A549 (cell line): ENCODE measurements around the gene FBXO22. TPM values are rescaled to one million over a fixed set of nuclear protein-coding genes. Genes with fewer than 3 reads are reported as not detected.
"Not testable (repeated sequence)": the region's sequence is repeated elsewhere in the genome, so short reads cannot be mapped to it uniquely, and the experiment has no call there.

Experiments
- ATAC-seq, 2 experiments: fragments of 200-7000 bp in 1 of 2; fragments of >200 bp in 1 of 2; cut with Nextera tagmentation in 1 of 2; cut with Tn5 transposase in 1 of 2; 3 replicates each; pipeline versions ENCODE4 v1.8.0 to v1.9.1; 2018 to 2020; ENCODE audit warnings: mild to moderate bottlenecking in 1 of 2, moderate library complexity in 1 of 2
- CTCF ChIA-PET: fragments of 300-600 bp; sonication (Branson Sonifier 250); formaldehyde crosslinking; extraction: SDS; loops from one replicate; lab custom pipeline; 2021; ENCODE audit warnings: antibody characterized with exemption, inconsistent platforms; lab: Yijun Ruan, JAX
- POLR2A ChIA-PET: fragments of 350-600 bp; formaldehyde crosslinking; extraction: SDS; loops from one replicate; lab custom pipeline; 2021; ENCODE audit warnings: antibody characterized with exemption, inconsistent platforms; lab: Yijun Ruan, JAX
- DNase-seq, 2 experiments: peaks; one replicate each; pipeline versions ENCODE4 v3.0.0 to v3.0.0-alpha.2; 2011 to 2016; ENCODE audit warnings: low read depth in 1 of 2, low spot score in 1 of 2
- FAIRE-seq: peaks from 2 replicates; lab custom pipeline; 2011; peaks lifted over from hg19 to GRCh38; lab: Jason Lieb, UNC
- H3K27ac ChIP-seq, 2 experiments: fragments of >200 bp; sonication (Bioruptor Twin); formaldehyde crosslinking; 3 replicates each; pipeline ENCODE4 v1.5.1; 2016 to 2017
- H3K4me1 ChIP-seq: fragments of >200 bp; sonication (Bioruptor Twin); formaldehyde crosslinking; 3 replicates; pipeline ENCODE4 v1.6.1; 2016
- H3K4me2 ChIP-seq: fragments of >200 bp; sonication (Bioruptor Twin); formaldehyde crosslinking; 3 replicates; pipeline ENCODE4 v1.6.1; 2016
- H3K4me3 ChIP-seq: fragments of >200 bp; sonication (Bioruptor Twin); formaldehyde crosslinking; 3 replicates; pipeline ENCODE4 v1.5.1; 2016
- H3K9me3 ChIP-seq: fragments of >200 bp; sonication (Bioruptor Twin); formaldehyde crosslinking; 3 replicates; pipeline ENCODE4 v1.6.1; 2016
- ATOH8 ChIP-seq: fragments of 250-450 bp; sonication (Bioruptor Pico); IDR thresholded peaks from 2 replicates; pipeline ENCODE4 v1.5.0; 2020; ENCODE audit warnings: low read depth, mild to moderate bottlenecking, moderate library complexity
- CBX2 ChIP-seq: fragments of 200-600 bp; sonication (generic); IDR thresholded peaks from 2 replicates; pipeline ENCODE4 v1.6.1; 2016; ENCODE audit warnings: low read depth, mild to moderate bottlenecking, borderline replicate concordance
- CBX8 ChIP-seq: fragments of 200-600 bp; sonication (generic); IDR thresholded peaks from 2 replicates; pipeline ENCODE4 v1.6.1; 2016
- CHD2 ChIP-seq: fragments of 150-350 bp; IDR thresholded peaks from 2 replicates; pipeline ENCODE4 v1.6.1; 2014; ENCODE audit warnings: low read length; ENCODE audit not compliant: partially characterized antibody
- CHD4 ChIP-seq: fragments of 200-600 bp; sonication (generic); IDR thresholded peaks from 2 replicates; pipeline ENCODE4 v1.6.1; 2016; ENCODE audit warnings: antibody characterized with exemption, mild to moderate bottlenecking, borderline replicate concordance
- EP300 ChIP-seq, 2 experiments: fragments of >200 bp; sonication (Bioruptor Twin); formaldehyde crosslinking; IDR thresholded peaks; 2 replicates in 1 of 2; 3 replicates in 1 of 2; pipeline ENCODE4 v1.6.1; 2016 to 2017
- HDAC2 ChIP-seq: fragments of 200-600 bp; sonication (generic); IDR thresholded peaks from 2 replicates; pipeline ENCODE4 v1.6.1; 2016
- HEYL ChIP-seq: fragments of 250-450 bp; sonication (Bioruptor Pico); IDR thresholded peaks from 2 replicates; pipeline ENCODE4 v1.8.0; 2021; ENCODE audit warnings: mild to moderate bottlenecking, moderate library complexity
- HOXB13 ChIP-seq: fragments of 250-450 bp; sonication (Bioruptor Pico); IDR thresholded peaks from 2 replicates; pipeline ENCODE4 v1.5.0; 2020; ENCODE audit warnings: low read depth, mild to moderate bottlenecking, moderate library complexity
- HOXB5 ChIP-seq: fragments of 250-450 bp; sonication (Bioruptor Pico); IDR thresholded peaks from 2 replicates; pipeline ENCODE4 v1.5.0; 2020; ENCODE audit warnings: mild to moderate bottlenecking, moderate library complexity
- MYC ChIP-seq: IDR thresholded peaks from 2 replicates; pipeline ENCODE4 v1.6.1; 2012; ENCODE audit warnings: mild to moderate bottlenecking, inconsistent platforms, low read length, improper control_type of control experiment, borderline replicate concordance
- NPAS2 ChIP-seq: fragments of 250-450 bp; sonication (Bioruptor Pico); IDR thresholded peaks from 2 replicates; pipeline ENCODE4 v1.8.0; 2022; ENCODE audit warnings: mild to moderate bottlenecking, moderate library complexity, borderline replicate concordance
- NR3C1 ChIP-seq: fragments of >200 bp; sonication (Bioruptor Twin); formaldehyde crosslinking; IDR thresholded peaks from 3 replicates; pipeline ENCODE4 v1.6.1; 2017
- POLR2A ChIP-seq: IDR thresholded peaks from 2 replicates; pipeline ENCODE4 v1.6.1; 2012; ENCODE audit warnings: mild to moderate bottlenecking, low read length
- POLR2AphosphoS2 ChIP-seq: conservative IDR thresholded peaks from 2 replicates; pipeline ENCODE4 v1.6.1; 2012; ENCODE audit warnings: low read length, improper control_type of control experiment, inconsistent platforms
- RAD21 ChIP-seq, 2 experiments: fragments of >200 bp in 1 of 2; sonication (Bioruptor Twin) in 1 of 2; formaldehyde crosslinking in 1 of 2; IDR thresholded peaks in 1 of 2; conservative IDR thresholded peaks in 1 of 2; 2 replicates in 1 of 2; 3 replicates in 1 of 2; pipeline ENCODE4 v1.6.1; 2012 to 2018; ENCODE audit warnings: inconsistent platforms in 1 of 2
- RARB ChIP-seq: fragments of 250-450 bp; sonication (Bioruptor Pico); IDR thresholded peaks from 2 replicates; pipeline ENCODE4 v1.8.0; 2021; ENCODE audit warnings: mild to moderate bottlenecking, moderate library complexity
- RCOR1 ChIP-seq: fragments of 150-350 bp; IDR thresholded peaks from 2 replicates; pipeline ENCODE4 v1.6.1; 2014; ENCODE audit warnings: antibody characterized with exemption, low read length, low read depth
- RFX5 ChIP-seq: fragments of 450-650 bp; IDR thresholded peaks from 2 replicates; pipeline ENCODE4 v1.7.1; 2014; ENCODE audit warnings: antibody characterized with exemption, mild to moderate bottlenecking, moderate library complexity
- RNF2 ChIP-seq: fragments of 200-600 bp; sonication (generic); IDR thresholded peaks from 2 replicates; pipeline ENCODE4 v1.6.1; 2016; ENCODE audit warnings: low read depth, mild to moderate bottlenecking, antibody characterized with exemption, moderate library complexity, borderline replicate concordance
- SMC3 ChIP-seq: fragments of >200 bp; sonication (Bioruptor Twin); formaldehyde crosslinking; IDR thresholded peaks from 3 replicates; pipeline ENCODE4 v1.6.1; 2018; ENCODE audit warnings: inconsistent platforms
- ZFP36 ChIP-seq: fragments of 450-650 bp; IDR thresholded peaks from 2 replicates; pipeline ENCODE4 v1.6.1; 2014; ENCODE audit warnings: borderline replicate concordance; ENCODE audit not compliant: partially characterized antibody
- ZNF302 ChIP-seq: fragments of 250-450 bp; sonication (Bioruptor Pico); IDR thresholded peaks from 2 replicates; pipeline ENCODE4 v1.9.0; 2021; ENCODE audit warnings: inconsistent platforms, mild to moderate bottlenecking, moderate library complexity
- WGBS: methylation state at CpG from one replicate; pipeline ENCODE4 v1.1.6; 2017; ENCODE audit errors: missing lambda C conversion rate; 5-methylcytosine and 5-hydroxymethylcytosine counted together
- polyA plus RNA-seq, 4 experiments: library from polyadenylated mRNA; depleted of rRNA in 3 of 4; stranded (reverse); fragments of >200 nt; fragmentation: RNase III in 1 of 4; extraction: RNeasy Plus Mini Kit Qiagen cat#74134 plus additional on column Dnase treatment in 1 of 4; gene quantifications; 2 replicates in 3 of 4; 3 replicates in 1 of 4; pipeline ENCODE4 v1.2.3, GENCODE V29; 2011 to 2017
- TF ChIP-seq, protein P1 (sequence below): fragments of >200 bp; sonication (Bioruptor Twin); formaldehyde crosslinking; IDR thresholded peaks from 2 replicates; pipeline ENCODE4 v1.6.1; 2016
- TF ChIP-seq, protein P2 (sequence below): IDR thresholded peaks from 2 replicates; pipeline ENCODE4 v1.6.1; 2012; ENCODE audit warnings: low read depth, borderline replicate concordance

Gene FBXO22
- polyA plus RNA-seq, 2 of the 4 experiments (the other 2 are of a cell fraction): 75.1 to 133 TPM

GRCh38 chr15:75982468-75982867, 78.8 kb downstream of the FBXO22 start:
- H3K4me3 ChIP-seq: no peak overlapping the region
- ATAC-seq (no peak), FAIRE-seq (peak; percentile 72), DNase-seq (no peak)
- H3K27ac ChIP-seq: no peak overlapping the region
- H3K4me1 ChIP-seq: no peaks in the 10 kb centered on the region
- POLR2A ChIA-PET: no interaction called here
- no peak overlapping the region for H3K4me2 ChIP-seq
- no peaks in the 10 kb centered on the region for H3K9me3 ChIP-seq
- CTCF ChIA-PET: interaction anchor here (1.0 kb wide), 1 partner anchor 51 kb away, joined by 3 read pairs; no protein-coding TSS in a partner anchor
- no peak for TF ChIP-seq NR3C1
- TF ChIP-seq POLR2A: no peak
- no peak for TF ChIP-seq HOXB5 (CRISPR knock-in tag)
- TF ChIP-seq MYC: no peak
- TF ChIP-seq, protein P1, sequence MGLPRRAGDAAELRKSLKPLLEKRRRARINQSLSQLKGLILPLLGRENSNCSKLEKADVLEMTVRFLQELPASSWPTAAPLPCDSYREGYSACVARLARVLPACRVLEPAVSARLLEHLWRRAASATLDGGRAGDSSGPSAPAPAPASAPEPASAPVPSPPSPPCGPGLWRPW: no peak
- TF ChIP-seq RFX5: no peak
- no peak for TF ChIP-seq HDAC2
- no peak for TF ChIP-seq CHD4
- no peak for TF ChIP-seq RARB (CRISPR knock-in tag)
- TF ChIP-seq RAD21 (conservative IDR thresholded peaks at IDR 0.05 in 1 of 2, IDR thresholded peaks at IDR 0.05 in 1 of 2): no peak
- no peak for TF ChIP-seq CBX2
- TF ChIP-seq, protein P2, sequence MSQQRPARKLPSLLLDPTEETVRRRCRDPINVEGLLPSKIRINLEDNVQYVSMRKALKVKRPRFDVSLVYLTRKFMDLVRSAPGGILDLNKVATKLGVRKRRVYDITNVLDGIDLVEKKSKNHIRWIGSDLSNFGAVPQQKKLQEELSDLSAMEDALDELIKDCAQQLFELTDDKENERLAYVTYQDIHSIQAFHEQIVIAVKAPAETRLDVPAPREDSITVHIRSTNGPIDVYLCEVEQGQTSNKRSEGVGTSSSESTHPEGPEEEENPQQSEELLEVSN: no peak
- no peak for TF ChIP-seq ATOH8 (CRISPR knock-in tag)
- TF ChIP-seq EP300 (IDR thresholded peaks at IDR 0.05): no peak
- no peak for TF ChIP-seq CHD2
- TF ChIP-seq CBX8: no peak
- TF ChIP-seq ZFP36: no peak
- TF ChIP-seq NPAS2 (CRISPR knock-in tag): no peak
- TF ChIP-seq RCOR1: no peak
- TF ChIP-seq, all 56 proteins: peak for 0
- WGBS: 57% methylated on average over 2 of the region's 2 CpGs

DNA sequence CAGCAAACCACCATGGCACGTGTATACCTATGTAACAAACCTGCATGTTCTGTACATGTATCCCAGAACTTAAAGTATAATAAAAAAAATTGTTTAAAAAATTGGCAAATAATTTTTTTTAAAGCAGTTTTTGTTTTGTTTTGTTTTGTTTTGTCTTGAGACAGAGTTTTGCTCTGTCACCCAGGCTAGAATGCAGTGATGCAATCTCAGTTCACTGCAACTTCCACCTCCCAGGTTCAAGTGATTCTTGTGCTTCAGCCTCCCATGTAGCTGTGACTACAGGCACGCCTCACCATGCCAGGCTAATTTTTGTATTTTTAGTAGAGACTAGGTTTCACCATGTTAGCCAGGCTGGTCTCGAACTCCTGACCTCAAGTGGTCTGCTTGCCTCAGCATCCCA, 81.0 kb downstream of the FBXO22 start:
- CTCF ChIA-PET, ATAC-seq: not testable (repeated sequence)

DNA sequence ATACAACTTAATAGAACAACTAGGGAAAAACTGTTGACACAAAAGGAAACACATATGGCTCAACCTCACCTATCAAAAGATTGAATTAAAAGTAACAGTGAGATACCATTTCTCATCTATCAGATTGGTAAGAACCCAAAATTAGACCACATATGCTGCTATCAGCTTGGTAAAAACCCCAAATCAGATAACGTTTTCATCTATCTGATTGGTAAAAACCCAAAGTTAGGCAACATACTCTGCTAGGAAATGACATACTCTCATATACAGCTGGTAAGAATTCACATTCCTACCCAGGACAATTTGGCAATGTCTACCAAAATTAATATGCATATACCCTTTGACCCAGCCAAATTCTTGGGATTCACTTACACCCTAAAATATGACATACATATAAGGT, 82.3 kb downstream of the FBXO22 start:
- DNase-seq: no peak
- no peak overlapping the region for H3K4me2 ChIP-seq
- no peak overlapping the region for H3K27ac ChIP-seq
- peak; percentile 94 for FAIRE-seq
- WGBS: 33% methylated on average over 1 of the region's 1 CpG
- ATAC-seq: no peak
- no peaks in the 10 kb centered on the region for H3K9me3 ChIP-seq
- no peak overlapping the region for H3K4me3 ChIP-seq
- H3K4me1 ChIP-seq: no peaks in the 10 kb centered on the region
- ChIA-PET CTCF (interaction anchor here (0.7 kb wide), 1 partner anchor 8 kb away, joined by 3 read pairs; no protein-coding TSS in a partner anchor), POLR2A (no interaction called here)
- no peak for TF ChIP-seq HOXB5 (CRISPR knock-in tag)
- no peak for TF ChIP-seq ZNF302 (CRISPR knock-in tag)
- no peak for TF ChIP-seq SMC3
- no peak for TF ChIP-seq POLR2AphosphoS2
- no peak for TF ChIP-seq RNF2
- no peak for TF ChIP-seq CHD4
- no peak for TF ChIP-seq HOXB13 (CRISPR knock-in tag)
- no peak for TF ChIP-seq HEYL (CRISPR knock-in tag)

More for the DNA sequence above, 81.0 kb downstream of the FBXO22 start:
- H3K4me3 ChIP-seq, H3K27ac ChIP-seq, H3K4me1 ChIP-seq, POLR2A ChIA-PET, FAIRE-seq, H3K9me3 ChIP-seq, DNase-seq, H3K4me2 ChIP-seq: not testable (repeated sequence)
- WGBS: 52% methylated on average over 3 of the region's 3 CpGs
